Transverse colon (tissue), 4 donors: Measurements from ENCODE around the gene ALKBH4. TPM values are rescaled to one million over a fixed set of nuclear protein-coding genes. Genes with fewer than 3 reads are reported as not detected.
"Not testable (repeated sequence)": the region's sequence is repeated elsewhere in the genome, so short reads cannot be mapped to it uniquely, and the experiment has no call there.

Experiments used
- DNase-seq: peaks from one replicate; pipeline ENCODE4 v3.0.0-alpha.2; 2019
- H3K27ac ChIP-seq, 4 donors: fragments of 200-600 bp; sonication (generic); 2 replicates each; pipeline ENCODE4 v1.5.1; 2016 to 2018; ENCODE audit warnings: inconsistent platforms in 4 of 4
- H3K27me3 ChIP-seq: fragments of 200-600 bp; sonication (generic); 2 replicates; pipeline ENCODE4 v1.5.1; 2017; ENCODE audit warnings: inconsistent platforms
- H3K36me3 ChIP-seq, 4 donors: fragments of 200-600 bp; sonication (generic); 2 replicates each; pipeline ENCODE4 v1.5.1; 2017 to 2019; ENCODE audit warnings: inconsistent platforms in 4 of 4
- H3K4me1 ChIP-seq, 4 donors: fragments of 200-600 bp; sonication (generic); 2 replicates each; pipeline ENCODE4 v1.5.1; 2017 to 2020; ENCODE audit warnings: inconsistent platforms in 4 of 4
- H3K4me3 ChIP-seq, 4 donors: fragments of 200-600 bp; sonication (generic); 1 replicate in 1 of 4; 2 replicates in 3 of 4; pipeline versions ENCODE4 v1.5.1 to v1.6.1; 2017 to 2019; ENCODE audit warnings: inconsistent platforms in 4 of 4
- H3K9me3 ChIP-seq, 2 donors: fragments of 200-600 bp; sonication (generic); 2 replicates each; pipeline ENCODE4 v1.5.1; 2017 to 2019; ENCODE audit warnings: inconsistent platforms in 2 of 2
- EP300 ChIP-seq: sonication (generic); formaldehyde crosslinking; IDR thresholded peaks from one replicate; pipeline ENCODE4 v1.6.1; 2017; ENCODE audit warnings: antibody characterized with exemption, low read depth
- POLR2A ChIP-seq: fragments of 450-650 bp; IDR thresholded peaks from one replicate; pipeline ENCODE4 v1.6.1; 2016; ENCODE audit warnings: antibody characterized with exemption, mild to moderate bottlenecking, moderate library complexity
- POLR2AphosphoS5 ChIP-seq, 3 donors: sonication (generic); formaldehyde crosslinking; IDR thresholded peaks; one replicate each; pipeline ENCODE4 v1.6.1; 2016; ENCODE audit warnings: antibody characterized with exemption in 3 of 3
- WGBS, 2 donors: methylation state at CpG; one replicate each; pipeline ENCODE4 v1.1.5; 2018; ENCODE audit warnings: low coverage in 1 of 2; 5-methylcytosine and 5-hydroxymethylcytosine counted together
- in situ Hi-C, 4 donors: fragments of 200-750 bp; cut with MboI; loops; one replicate each; pipeline versions ENCODE4 v1.15.0 to v1.15.1; 2017; ENCODE audit warnings: low sequenced_read_pairs in 3 of 4, low pct_ligation_motif_present in 1 of 4, low pct_unique_long_range_greater_than_20kb in 1 of 4
- intact Hi-C: fragments of 100-400 bp; cut with DNase I; formaldehyde crosslinking; loops from one replicate; pipeline ENCODE4 v1.15.1; 2023; ENCODE audit warnings: low total_unique reads
- total RNA-seq, 4 donors: library from RNA; depleted of rRNA; stranded (reverse); fragments of >200 nt; gene quantifications; one replicate each; pipeline ENCODE4 v1.1.0, GENCODE V29; 2016
- TF ChIP-seq, protein P1 (sequence below), 5 experiments: fragments of 200-600 bp in 3 of 5; fragments of 450-650 bp in 2 of 5; sonication (generic) in 3 of 5; IDR thresholded peaks; 1 replicate in 2 of 5; 2 replicates in 3 of 5; pipeline ENCODE4 v1.5.1; 2016 to 2017; ENCODE audit warnings: antibody characterized with exemption in 5 of 5, inconsistent platforms in 3 of 5, mild to moderate bottlenecking in 2 of 5, moderate library complexity in 1 of 5

The ALKBH4 gene
- total RNA-seq, 4 donors from 2014 or later: 1.8 to 21.3 (median 14.0) TPM

DNA sequence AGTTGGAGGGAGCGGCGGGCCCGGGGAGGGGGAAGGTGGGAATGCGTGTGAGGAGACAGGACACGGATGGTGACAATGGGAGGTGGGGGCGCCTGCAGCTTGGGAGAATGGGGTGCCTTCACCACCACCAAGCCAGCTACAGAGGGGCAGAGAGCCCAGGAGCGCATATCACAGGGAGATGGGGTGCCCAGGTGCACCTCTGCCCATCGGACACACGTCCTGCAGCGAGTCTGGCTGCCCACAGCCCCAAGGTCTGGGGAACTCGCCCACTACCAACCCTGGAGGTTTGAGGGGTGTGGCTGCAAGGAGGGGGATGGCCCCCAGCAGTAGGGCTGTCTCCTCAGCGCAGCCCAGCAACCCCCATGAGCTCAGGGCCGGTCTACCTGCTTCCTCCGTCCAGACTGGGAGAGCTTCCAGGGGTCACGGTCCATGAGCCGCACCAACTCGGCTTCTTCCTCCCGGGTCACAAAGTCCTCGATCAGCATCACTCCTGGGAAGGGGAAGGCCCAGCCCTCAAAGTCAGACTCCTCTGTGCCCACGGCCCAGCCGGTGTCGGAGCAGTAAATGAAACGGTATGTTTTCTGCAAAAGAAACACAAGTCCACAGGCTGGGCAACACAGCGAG lies 5.3 kb downstream of the ALKBH4 start:
- peaks cover 7 to 10% (median 8%) of the 10 kb centered on the region in 4 donors for H3K4me1 ChIP-seq
- TF ChIP-seq POLR2AphosphoS5 (IDR thresholded peaks at IDR 0.05) (no peak), EP300 (no peak), POLR2A (no peak)
- TF ChIP-seq, protein P1, sequence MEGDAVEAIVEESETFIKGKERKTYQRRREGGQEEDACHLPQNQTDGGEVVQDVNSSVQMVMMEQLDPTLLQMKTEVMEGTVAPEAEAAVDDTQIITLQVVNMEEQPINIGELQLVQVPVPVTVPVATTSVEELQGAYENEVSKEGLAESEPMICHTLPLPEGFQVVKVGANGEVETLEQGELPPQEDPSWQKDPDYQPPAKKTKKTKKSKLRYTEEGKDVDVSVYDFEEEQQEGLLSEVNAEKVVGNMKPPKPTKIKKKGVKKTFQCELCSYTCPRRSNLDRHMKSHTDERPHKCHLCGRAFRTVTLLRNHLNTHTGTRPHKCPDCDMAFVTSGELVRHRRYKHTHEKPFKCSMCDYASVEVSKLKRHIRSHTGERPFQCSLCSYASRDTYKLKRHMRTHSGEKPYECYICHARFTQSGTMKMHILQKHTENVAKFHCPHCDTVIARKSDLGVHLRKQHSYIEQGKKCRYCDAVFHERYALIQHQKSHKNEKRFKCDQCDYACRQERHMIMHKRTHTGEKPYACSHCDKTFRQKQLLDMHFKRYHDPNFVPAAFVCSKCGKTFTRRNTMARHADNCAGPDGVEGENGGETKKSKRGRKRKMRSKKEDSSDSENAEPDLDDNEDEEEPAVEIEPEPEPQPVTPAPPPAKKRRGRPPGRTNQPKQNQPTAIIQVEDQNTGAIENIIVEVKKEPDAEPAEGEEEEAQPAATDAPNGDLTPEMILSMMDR (IDR thresholded peaks at IDR 0.05): no peak
- no peaks in the 10 kb centered on the region for H3K9me3 ChIP-seq
- WGBS, 2 donors: 94 to 95% methylated on average over 6 to 24 of the region's 24 CpGs
- no peaks in the 10 kb centered on the region for H3K27me3 ChIP-seq
- intact Hi-C loops (no loop called here), in situ Hi-C loops (loop anchor here in 1 of 4 donors (10.0 kb wide), 1 partner anchor 55 kb away; no protein-coding TSS in a partner anchor)
- peaks cover 0 to 28% (median 8%) of the 10 kb centered on the region in 4 donors for H3K36me3 ChIP-seq
- no peak overlapping the region for H3K4me3 ChIP-seq
- DNase-seq: no peak
- H3K27ac ChIP-seq: no peak overlapping the region

GRCh38 chr7:102457352-102457924 lies 7.2 kb downstream of the ALKBH4 start:
- no peak for DNase-seq
- Histone ChIP-seq H3K9me3 (no peaks in the 10 kb centered on the region), H3K4me1 (no peaks in the 10 kb centered on the region), H3K27ac (no peak overlapping the region), H3K4me3 (no peak overlapping the region), H3K27me3 (no peaks in the 10 kb centered on the region), H3K36me3 (peaks cover 0 to 28% (median 8%) of the 10 kb centered on the region in 4 donors)
- TF ChIP-seq POLR2AphosphoS5 (IDR thresholded peaks at IDR 0.05) (no peak), EP300 (no peak), POLR2A (no peak)
- TF ChIP-seq, protein P1 (IDR thresholded peaks at IDR 0.05): no peak
- in situ Hi-C loops (loop anchor here in 1 of 4 donors (10.0 kb wide), 1 partner anchor 53 kb away; no protein-coding TSS in a partner anchor), intact Hi-C loops (no loop called here)
- WGBS, 2 donors: 96% methylated on average over 27 of the region's 40 CpGs; no CpG with 5 or more reads in 1 of the 2 donors

DNA sequence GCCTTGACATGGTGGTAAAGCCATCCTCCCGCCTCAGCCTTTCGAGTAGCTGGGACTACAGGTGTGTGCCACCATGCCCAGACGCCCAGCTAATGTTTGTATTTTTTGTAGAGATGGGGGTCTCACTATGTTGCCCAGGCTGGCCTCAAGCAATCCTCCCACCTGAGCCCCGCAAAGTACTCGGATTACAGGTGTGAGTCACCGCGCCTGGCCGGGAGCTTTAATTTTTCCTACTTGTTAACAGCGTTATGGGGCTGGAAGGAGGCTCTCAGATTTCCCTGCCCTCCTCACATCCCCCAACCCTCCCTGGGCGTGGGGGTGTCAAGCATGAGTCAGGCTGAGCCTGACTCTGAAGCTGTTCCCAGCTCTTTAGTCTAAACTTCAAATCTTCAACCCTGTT lies 8.3 kb downstream of the ALKBH4 start:
- TF ChIP-seq, protein P1 (IDR thresholded peaks at IDR 0.05): no peak
- TF ChIP-seq EP300: no peak
- TF ChIP-seq POLR2AphosphoS5 (IDR thresholded peaks at IDR 0.05): no peak
- TF ChIP-seq POLR2A: no peak
- in situ Hi-C loops (loop anchor here in 1 of 4 donors (10.0 kb wide), 1 partner anchor 52 kb away; no protein-coding TSS in a partner anchor), intact Hi-C loops (no loop called here)
- WGBS, 2 donors: 94% methylated on average over 10 of the region's 10 CpGs; no CpG with 5 or more reads in 1 of the 2 donors
- no peaks in the 10 kb centered on the region for H3K9me3 ChIP-seq
- DNase-seq: no peak
- no peaks in the 10 kb centered on the region for H3K4me1 ChIP-seq
- peaks cover 0 to 28% (median 8%) of the 10 kb centered on the region in 4 donors for H3K36me3 ChIP-seq
- no peaks in the 10 kb centered on the region for H3K27me3 ChIP-seq
- H3K4me3 ChIP-seq: no peak overlapping the region
- H3K27ac ChIP-seq: no peak overlapping the region

DNA sequence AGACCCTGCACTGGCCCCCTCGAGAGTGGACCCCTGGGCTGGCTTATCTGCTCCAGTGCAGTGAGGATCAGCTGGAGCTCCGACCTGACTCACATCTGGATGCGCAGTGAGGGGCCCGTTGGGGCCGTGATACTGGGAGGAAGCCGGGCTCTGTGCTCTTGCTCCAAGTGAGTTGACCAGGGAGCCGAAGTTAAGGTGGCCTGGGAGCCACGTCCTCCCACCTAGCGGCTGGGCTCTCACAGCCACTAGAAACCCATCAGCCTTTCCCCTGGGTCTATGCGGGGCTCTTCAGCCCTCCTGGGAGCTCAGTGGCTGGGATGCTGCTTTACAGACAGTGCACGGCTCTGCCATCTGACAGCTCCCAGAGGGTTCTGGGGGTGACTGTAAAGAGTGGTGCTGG lies 9.1 kb downstream of the ALKBH4 start:
- TF ChIP-seq EP300 (no peak), POLR2A (no peak), POLR2AphosphoS5 (IDR thresholded peaks at IDR 0.05) (no peak)
- TF ChIP-seq, protein P1 (IDR thresholded peaks at IDR 0.05): no peak
- no peaks in the 10 kb centered on the region for H3K27me3 ChIP-seq
- in situ Hi-C loops: loop anchor here in 1 of 4 donors (10.0 kb wide), 1 partner anchor 51 kb away; no protein-coding TSS in a partner anchor
- H3K27ac ChIP-seq: no peak overlapping the region
- H3K36me3 ChIP-seq: peaks cover 0 to 28% (median 8%) of the 10 kb centered on the region in 4 donors
- H3K4me1 ChIP-seq: no peaks in the 10 kb centered on the region
- H3K9me3 ChIP-seq: no peaks in the 10 kb centered on the region
- intact Hi-C loops: no loop called here
- no peak overlapping the region for H3K4me3 ChIP-seq
- WGBS, 2 donors: 87% methylated on average over 11 of the region's 11 CpGs; no CpG with 5 or more reads in 1 of the 2 donors
- no peak for DNase-seq

GRCh38 chr7:102454932-102455331 lies 9.7 kb downstream of the ALKBH4 start:
- H3K27ac ChIP-seq, H3K4me1 ChIP-seq, H3K27me3 ChIP-seq, H3K4me3 ChIP-seq, DNase-seq, intact Hi-C loops, H3K9me3 ChIP-seq: not testable (repeated sequence)
- peaks cover 0 to 28% (median 8%) of the 10 kb centered on the region in 4 donors for H3K36me3 ChIP-seq
- WGBS, 2 donors: 89% methylated on average over 10 of the region's 10 CpGs; no CpG with 5 or more reads in 1 of the 2 donors
- in situ Hi-C loops: loop anchor here in 1 of 4 donors (10.0 kb wide), 1 partner anchor 50 kb away; no protein-coding TSS in a partner anchor
